PC-9 (cell line): Measurements from ENCODE around the gene SPATA12. TPM values are rescaled to one million over a fixed set of nuclear protein-coding genes. Genes with fewer than 3 reads are reported as not detected.

Experiments used
- BruUV-seq: library from RNA; stranded (reverse); fragments of 400-500 nt; replicated peaks from 2 replicates; lab custom pipeline; 2021; lab: Mats Ljungman, UMichigan
- CTCF ChIA-PET: fragments of 300-600 bp; sonication (Branson Sonifier 250); formaldehyde crosslinking; loops from one replicate; lab custom pipeline; 2022; ENCODE audit warnings: antibody characterized with exemption; lab: Charles Lee
- POLR2A ChIA-PET: fragments of 300-600 bp; sonication (Branson Sonifier 250); formaldehyde crosslinking; loops from one replicate; lab custom pipeline; 2022; ENCODE audit warnings: antibody characterized with exemption; ENCODE audit not compliant: unreplicated experiment; lab: Charles Lee
- DNase-seq, 2 experiments: peaks; one replicate each; pipeline versions ENCODE4 v3.0.0 to v3.0.0-alpha.2; 2015 to 2022; ENCODE audit warnings: mixed read lengths in 1 of 2
- H2AFZ ChIP-seq: fragments of 200-600 bp; sonication (generic); 2 replicates; pipeline ENCODE4 v1.8.1; 2017; ENCODE audit warnings: antibody characterized with exemption
- H3F3A ChIP-seq: fragments of 200-600 bp; sonication (generic); 2 replicates; pipeline ENCODE4 v1.8.1; 2017; ENCODE audit warnings: antibody characterized with exemption, mild to moderate bottlenecking, low read depth; ENCODE audit not compliant: insufficient read depth
- H3K27ac ChIP-seq: fragments of 200-600 bp; sonication (generic); 2 replicates; pipeline ENCODE4 v1.6.1; 2016; ENCODE audit warnings: mixed run types
- H3K27me3 ChIP-seq: fragments of 200-600 bp; sonication (generic); 2 replicates; pipeline ENCODE4 v1.6.1; 2016; ENCODE audit warnings: low read depth, mixed run types; ENCODE audit not compliant: insufficient read depth
- H3K36me3 ChIP-seq: fragments of 200-600 bp; sonication (generic); 2 replicates; pipeline ENCODE4 v1.6.1; 2016; ENCODE audit warnings: low read depth, mixed run types
- H3K4me1 ChIP-seq: fragments of 200-600 bp; sonication (generic); replicated peaks from 2 replicates; pipeline ENCODE4 v1.6.1; 2016; ENCODE audit warnings: mixed run types; ENCODE audit not compliant: insufficient read depth
- H3K4me2 ChIP-seq: fragments of 200-600 bp; sonication (generic); 2 replicates; pipeline ENCODE4 v1.6.1; 2017; ENCODE audit warnings: mixed run types
- H3K4me3 ChIP-seq: fragments of 200-600 bp; sonication (generic); 2 replicates; pipeline ENCODE4 v1.6.1; 2016; ENCODE audit warnings: mixed run types
- H3K79me2 ChIP-seq: fragments of 200-600 bp; sonication (generic); 2 replicates; pipeline ENCODE4 v1.6.1; 2017; ENCODE audit warnings: low read depth, mixed run types
- H3K9me2 ChIP-seq: fragments of 200-600 bp; sonication (generic); 2 replicates; pipeline ENCODE4 v1.8.1; 2017; ENCODE audit warnings: mild to moderate bottlenecking; ENCODE audit not compliant: insufficient read depth
- H3K9me3 ChIP-seq: fragments of 200-600 bp; sonication (generic); 2 replicates; pipeline ENCODE4 v1.8.1; 2016; ENCODE audit warnings: low read depth; ENCODE audit not compliant: insufficient read depth
- H4K20me1 ChIP-seq: fragments of 200-600 bp; sonication (generic); 2 replicates; pipeline ENCODE4 v1.8.1; 2017; ENCODE audit not compliant: insufficient read depth
- CTCF ChIP-seq: fragments of 200-600 bp; sonication (generic); conservative IDR thresholded peaks from 2 replicates; pipeline ENCODE4 v1.6.1; 2017; ENCODE audit warnings: mixed run types, antibody characterized with exemption, mild to moderate bottlenecking, moderate library complexity
- EZH2 ChIP-seq: fragments of 200-600 bp; sonication (generic); IDR thresholded peaks from 2 replicates; pipeline ENCODE4 v1.8.0; 2017; ENCODE audit warnings: antibody characterized with exemption, low read depth
- intact Hi-C: fragments of 100-400 bp; cut with micrococcal nuclease; formaldehyde crosslinking; loops from one replicate; pipeline ENCODE4 v1.10.0; 2022; ENCODE audit not compliant: unreplicated experiment
- total RNA-seq: library from RNA; stranded (reverse); gene quantifications from 2 replicates; pipeline ENCODE4 v1.2.3, GENCODE V29; 2021

The SPATA12 gene
- total RNA-seq, 1 experiment from 2014 or later = 0.57 TPM

- H3K4me3 ChIP-seq = no peak overlapping the region
- H3K9me2 ChIP-seq = no peaks in the 10 kb centered on the region
- H3F3A ChIP-seq = no peaks in the 10 kb centered on the region
- POLR2A ChIA-PET = interaction anchor here (0.5 to 0.6 kb wide), 2 partner anchors 148 to 491 kb away, joined by 4 to 5 read pairs; partner anchors contain the start of gene CCDC66
- H3K27me3 ChIP-seq = no peaks in the 10 kb centered on the region
- no peak for DNase-seq
- no peaks in the 10 kb centered on the region for H3K9me3 ChIP-seq
- CTCF ChIA-PET = no interaction called here
- no peaks in the 10 kb centered on the region for H3K4me1 ChIP-seq
- intact Hi-C loops = no loop called here
- no peak overlapping the region for H3K27ac ChIP-seq
- TF ChIP-seq CTCF = no peak
- no peak for TF ChIP-seq EZH2
- no peak overlapping the region for H3K4me2 ChIP-seq
- H3K79me2 ChIP-seq = peaks cover 26% of the 10 kb centered on the region
- BruUV-seq = no TSS peak
- H3K36me3 ChIP-seq = 0 out of 2 replicates have a peak, but pooled peaks cover 3% of the 10 kb centered on the region
- no peak overlapping the region for H2AFZ ChIP-seq
- H4K20me1 ChIP-seq = no peaks in the 10 kb centered on the region
Observed at GRCh38 chr3:57048052-57048671, 12.3 kb upstream of the SPATA12 start.

- Histone ChIP-seq H2AFZ (no peak overlapping the region), H3F3A (no peaks in the 10 kb centered on the region), H4K20me1 (no peaks in the 10 kb centered on the region), H3K27me3 (no peaks in the 10 kb centered on the region), H3K4me2 (no peak overlapping the region), H3K79me2 (peaks cover 26% of the 10 kb centered on the region), H3K4me1 (no peaks in the 10 kb centered on the region), H3K4me3 (no peak overlapping the region), H3K27ac (no peak overlapping the region), H3K9me3 (no peaks in the 10 kb centered on the region), H3K9me2 (no peaks in the 10 kb centered on the region), H3K36me3 (0 out of 2 replicates have a peak, but pooled peaks cover 3% of the 10 kb centered on the region)
- CTCF ChIA-PET = no interaction called here
- POLR2A ChIA-PET = interaction anchor here (0.5 to 0.6 kb wide), 2 partner anchors 147 to 492 kb away, joined by 4 to 5 read pairs; partner anchors contain the start of gene CCDC66
- intact Hi-C loops = no loop called here
- no TSS peak for BruUV-seq
- TF ChIP-seq CTCF (no peak), EZH2 (no peak)
- DNase-seq = no peak
Observed at GRCh38 chr3:57048728-57049127, 11.7 kb upstream of the SPATA12 start.

- H3K27ac ChIP-seq = no peak overlapping the region
- TF ChIP-seq EZH2 (no peak), CTCF (no peak)
- intact Hi-C loops = no loop called here
- H2AFZ ChIP-seq = no peak overlapping the region
- H3K4me1 ChIP-seq = no peaks in the 10 kb centered on the region
- POLR2A ChIA-PET = interaction anchor here (0.6 kb wide), 1 partner anchor 565 kb away, joined by 3 read pairs; no protein-coding TSS in a partner anchor
- no peak for DNase-seq
- H3K4me2 ChIP-seq = no peak overlapping the region
- no peaks in the 10 kb centered on the region for H3K9me3 ChIP-seq
- no peaks in the 10 kb centered on the region for H3F3A ChIP-seq
- peaks cover 23% of the 10 kb centered on the region for H3K79me2 ChIP-seq
- H3K9me2 ChIP-seq = no peaks in the 10 kb centered on the region
- BruUV-seq = no TSS peak
- H3K36me3 ChIP-seq = no peaks in the 10 kb centered on the region
- H3K27me3 ChIP-seq = no peaks in the 10 kb centered on the region
- H4K20me1 ChIP-seq = no peaks in the 10 kb centered on the region
- H3K4me3 ChIP-seq = no peak overlapping the region
- CTCF ChIA-PET = no interaction called here
Observed at GRCh38 chr3:57052662-57053061, 7.8 kb upstream of the SPATA12 start.
